ENCODE results near the gene CCDC107. TPM values are rescaled to one million over a fixed set of nuclear protein-coding genes. Genes with fewer than 3 reads are reported as not detected.

Gene CCDC107
- total RNA-seq, 1 donor from 2014 or later, result 59.2 TPM

DNA sequence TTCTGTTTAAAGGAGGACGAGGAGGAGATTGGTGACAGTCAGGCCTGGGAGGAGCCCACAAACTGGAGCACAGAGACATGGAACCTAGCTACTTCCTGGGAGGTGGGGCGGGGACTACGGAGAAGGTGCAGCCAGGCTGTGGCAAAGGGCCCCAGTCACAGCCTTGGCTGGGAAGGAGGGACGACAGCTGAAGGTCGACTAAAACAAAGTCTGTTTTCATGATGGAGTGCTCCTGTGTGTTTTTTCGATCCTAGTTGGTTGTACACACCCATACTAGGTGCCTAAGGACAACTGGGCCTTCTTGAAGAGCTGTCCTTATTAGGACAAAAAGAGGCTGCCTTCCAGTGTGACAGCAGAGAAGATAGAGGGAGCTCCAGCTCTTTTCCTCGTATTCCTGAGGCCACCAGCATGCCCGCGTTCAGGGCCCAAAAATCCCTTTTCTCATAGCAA, 2.9 kb downstream of the CCDC107 start:
- peak; percentile 52 for DNase-seq (ENCODE audit: low spot score)

DNA sequence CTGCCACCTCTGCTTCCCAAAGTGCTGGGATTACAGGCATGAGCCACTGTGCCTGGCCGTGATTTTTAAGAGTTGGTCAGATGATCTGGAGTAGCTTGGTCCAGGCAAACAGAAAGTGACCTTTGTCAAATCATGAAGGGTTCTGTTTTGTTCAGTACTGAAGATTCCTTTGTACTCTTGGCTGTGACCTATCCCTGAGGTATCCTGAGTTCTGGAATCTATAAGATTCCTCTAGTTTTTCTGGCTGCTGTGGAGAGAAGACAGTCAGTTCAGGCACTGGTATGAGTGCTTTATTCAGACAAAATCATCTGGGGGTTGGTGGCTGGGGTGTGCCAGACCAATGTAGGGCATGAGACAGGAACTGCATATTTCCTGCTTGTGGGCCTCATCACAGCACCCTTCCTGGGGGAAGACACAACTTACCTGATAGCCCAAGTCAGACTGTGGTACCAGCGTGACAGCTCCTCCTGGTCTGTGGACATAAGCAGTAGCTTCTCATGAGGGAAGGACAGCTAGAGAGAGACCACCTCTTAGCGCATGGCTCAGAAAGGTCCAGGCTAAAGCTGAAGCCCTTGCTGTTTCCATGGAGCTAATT, 3.8 kb downstream of the CCDC107 start:
- DNase-seq (ENCODE audit: low spot score), result no peak

DNA sequence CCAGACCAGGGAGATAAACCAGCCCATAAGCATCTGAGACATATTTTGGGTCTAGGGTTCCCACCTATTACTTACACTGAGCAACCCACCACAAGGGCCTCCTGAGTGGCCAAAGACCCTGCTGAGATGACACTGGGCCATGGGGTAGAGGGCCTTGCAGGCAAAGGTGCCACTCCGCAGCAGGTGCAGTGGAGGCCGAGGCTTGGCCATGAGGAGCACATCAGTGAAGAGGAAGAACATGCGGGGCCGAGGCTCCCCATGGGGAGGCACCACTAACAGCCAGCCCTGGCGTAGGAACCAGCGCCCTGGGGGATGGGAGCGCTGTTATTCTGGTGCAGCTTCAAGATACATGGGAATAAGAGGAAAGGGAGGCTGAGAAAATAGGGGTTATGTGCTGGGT, 4.3 kb downstream of the CCDC107 start:
- no peak for DNase-seq (ENCODE audit: low spot score)

DNA sequence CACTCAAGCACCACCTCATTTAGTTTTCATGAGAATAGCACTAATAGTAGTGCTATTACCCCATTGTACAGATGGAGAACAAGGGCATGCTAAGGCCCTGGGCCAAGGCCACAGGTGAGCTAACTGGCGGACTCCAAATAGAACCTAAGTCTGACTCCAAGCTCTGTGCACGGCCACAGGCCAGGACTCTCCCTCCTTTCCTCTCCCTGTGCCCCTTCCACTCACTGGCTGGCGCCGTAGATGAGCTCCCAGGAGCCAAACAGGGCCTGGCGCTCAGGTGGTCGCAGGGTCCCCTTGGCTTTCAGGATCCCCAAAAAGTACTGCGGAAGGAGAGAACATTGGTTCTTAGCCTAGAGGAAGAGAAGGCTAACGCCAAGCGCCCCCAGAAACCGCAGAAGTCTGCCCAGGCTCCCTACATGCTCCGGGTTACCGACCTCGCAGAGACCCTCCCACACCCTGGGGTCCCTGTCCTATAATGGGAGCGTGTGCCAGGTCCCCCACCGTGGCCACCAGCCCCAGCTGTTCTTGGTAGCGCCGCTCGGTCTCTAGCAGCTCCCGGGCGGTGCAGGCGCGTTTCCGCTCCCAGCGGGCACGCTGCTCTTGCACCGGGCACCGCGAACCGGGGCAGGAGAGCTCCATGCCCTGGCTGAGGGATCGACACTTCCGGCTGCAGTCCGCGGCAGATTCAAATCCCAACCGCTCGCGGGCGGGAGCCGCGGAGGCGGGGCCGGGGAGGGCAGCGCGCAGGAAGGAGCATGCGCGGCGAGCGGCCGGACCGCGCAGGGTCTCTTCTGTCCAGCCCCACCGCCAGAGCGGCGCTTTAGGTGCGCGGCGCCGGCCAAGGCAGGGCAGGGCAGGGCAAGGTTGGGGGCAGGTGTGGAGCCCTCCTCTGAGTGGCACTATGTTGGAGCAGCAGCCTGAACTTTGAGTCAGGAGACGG, 6.7 kb downstream of the CCDC107 start, which contains the start of gene ARHGEF39:
Gene ARHGEF39, minus strand, starts transcription at position 665 of the 940 bp plus-strand sequence. Its CDS starts 26 bp downstream, at position 639.
- DNase-seq (ENCODE audit: low spot score), result peak; percentile 82

DNA sequence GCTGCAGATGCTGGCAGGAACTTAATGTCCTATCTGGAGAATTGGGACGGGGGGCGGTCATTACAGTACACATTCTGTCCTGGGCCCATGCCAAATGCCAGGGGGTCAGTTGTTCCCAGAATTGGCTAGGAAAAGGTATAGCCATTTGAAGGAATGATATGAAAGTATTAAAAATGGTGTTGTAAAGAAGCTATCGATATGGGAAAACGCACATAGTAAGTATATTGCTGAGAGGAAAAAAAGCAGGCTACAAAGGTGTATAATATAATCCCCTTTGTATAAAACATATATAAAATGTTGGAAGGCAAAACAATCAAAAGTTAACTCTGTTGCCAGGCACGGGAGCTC, 7.4 kb downstream of the CCDC107 start:
- no peak for DNase-seq (ENCODE audit: low spot score)

DNA sequence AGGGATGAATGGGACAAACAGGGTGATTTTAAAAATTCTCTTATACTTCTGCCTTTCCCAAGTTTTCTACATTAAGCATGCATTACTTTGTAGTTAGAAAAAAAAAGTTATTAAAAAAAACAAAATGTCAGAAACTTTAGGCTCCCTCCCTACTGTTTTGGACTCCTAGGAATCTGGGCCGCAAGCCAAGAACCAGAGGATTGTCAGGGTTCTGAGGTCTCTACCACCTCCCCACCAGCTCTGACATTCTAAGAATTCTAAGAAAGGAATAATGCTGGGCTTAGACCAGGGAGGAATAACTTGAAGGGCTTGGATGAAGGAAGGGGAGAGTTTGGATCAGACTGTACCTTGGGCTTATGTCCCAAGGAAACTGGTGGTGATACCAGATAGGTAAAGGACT, 8.0 kb downstream of the CCDC107 start:
- no peak for DNase-seq (ENCODE audit: low spot score)

DNA sequence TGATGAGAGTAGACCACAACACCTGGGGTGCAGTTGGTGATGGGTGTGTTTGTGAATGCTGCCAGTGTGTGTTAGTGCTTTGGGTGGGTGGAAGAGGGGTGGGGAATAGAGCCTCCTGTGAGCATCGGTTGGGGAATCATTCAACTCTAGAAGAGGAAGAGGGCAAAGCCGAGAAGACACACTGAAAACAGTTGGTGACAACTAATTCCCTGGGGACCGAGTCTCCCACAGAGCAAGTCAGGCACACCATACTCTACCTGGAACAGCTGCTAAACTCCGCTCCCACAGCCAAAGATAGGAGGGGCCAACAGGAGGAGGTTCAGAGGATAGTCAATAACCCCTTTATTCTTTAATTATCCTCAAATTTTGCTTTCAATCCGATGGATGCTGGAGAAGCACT, 8.5 kb downstream of the CCDC107 start:
- DNase-seq (ENCODE audit: low spot score), result no peak

DNA sequence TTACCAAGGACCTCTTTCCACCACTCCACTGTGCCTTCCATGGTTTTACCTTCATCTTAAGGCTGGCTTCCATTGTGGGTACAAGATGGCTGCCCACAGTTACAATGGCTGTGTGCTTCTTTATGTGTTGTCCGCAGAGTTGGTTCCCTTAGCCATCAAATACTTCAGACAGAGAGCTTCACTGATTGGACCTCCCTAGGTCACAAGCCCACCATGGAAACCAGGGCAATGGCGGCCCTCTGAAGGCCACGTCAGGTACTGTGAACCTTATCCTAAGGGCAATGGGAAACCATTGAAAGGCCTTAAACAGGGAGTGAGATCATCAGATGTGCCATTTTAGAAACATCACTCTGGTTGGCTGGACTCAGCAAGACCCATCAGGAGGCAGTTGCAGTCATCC, 9.8 kb downstream of the CCDC107 start:
- DNase-seq (ENCODE audit: low spot score), result no peak

DNA sequence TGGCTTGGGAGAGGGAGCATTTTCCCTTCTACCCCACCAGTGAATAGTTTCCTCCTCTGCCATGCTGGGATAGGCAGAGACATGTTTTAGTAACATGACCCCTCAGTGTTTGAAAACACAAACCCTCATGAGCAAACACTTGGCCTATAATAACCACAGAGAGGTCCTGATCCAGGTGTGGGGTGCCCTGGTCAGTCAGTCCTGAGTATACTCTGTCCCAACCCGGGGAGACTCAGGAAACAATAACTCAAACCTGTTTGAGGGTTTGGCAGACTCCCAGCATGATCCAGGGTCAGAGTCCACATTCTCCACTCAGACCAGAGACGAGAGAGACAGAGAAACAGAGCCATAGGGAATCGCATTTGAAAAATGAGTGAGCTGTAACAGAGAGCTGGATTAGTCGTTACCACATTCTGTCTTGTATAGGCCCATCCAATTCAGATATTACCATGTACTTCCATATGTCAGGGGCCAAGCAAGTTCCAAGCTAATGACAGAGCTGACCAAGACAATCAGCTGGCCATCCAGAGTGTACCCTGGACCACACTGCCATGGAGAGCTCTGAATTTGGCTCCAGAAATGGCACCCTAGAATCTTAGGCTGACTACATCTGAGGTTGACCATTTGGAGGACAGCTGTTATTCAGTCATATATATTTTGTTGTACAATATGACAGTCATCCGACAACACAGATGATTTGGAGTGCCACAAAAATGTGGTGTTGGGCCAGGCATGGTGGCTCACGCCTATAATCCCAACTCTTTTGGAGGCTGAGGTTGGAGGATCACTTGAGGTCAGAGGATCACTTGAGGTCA, 11.4 kb downstream of the CCDC107 start:
- DNase-seq (ENCODE audit: low spot score), result peak; percentile 92

DNA sequence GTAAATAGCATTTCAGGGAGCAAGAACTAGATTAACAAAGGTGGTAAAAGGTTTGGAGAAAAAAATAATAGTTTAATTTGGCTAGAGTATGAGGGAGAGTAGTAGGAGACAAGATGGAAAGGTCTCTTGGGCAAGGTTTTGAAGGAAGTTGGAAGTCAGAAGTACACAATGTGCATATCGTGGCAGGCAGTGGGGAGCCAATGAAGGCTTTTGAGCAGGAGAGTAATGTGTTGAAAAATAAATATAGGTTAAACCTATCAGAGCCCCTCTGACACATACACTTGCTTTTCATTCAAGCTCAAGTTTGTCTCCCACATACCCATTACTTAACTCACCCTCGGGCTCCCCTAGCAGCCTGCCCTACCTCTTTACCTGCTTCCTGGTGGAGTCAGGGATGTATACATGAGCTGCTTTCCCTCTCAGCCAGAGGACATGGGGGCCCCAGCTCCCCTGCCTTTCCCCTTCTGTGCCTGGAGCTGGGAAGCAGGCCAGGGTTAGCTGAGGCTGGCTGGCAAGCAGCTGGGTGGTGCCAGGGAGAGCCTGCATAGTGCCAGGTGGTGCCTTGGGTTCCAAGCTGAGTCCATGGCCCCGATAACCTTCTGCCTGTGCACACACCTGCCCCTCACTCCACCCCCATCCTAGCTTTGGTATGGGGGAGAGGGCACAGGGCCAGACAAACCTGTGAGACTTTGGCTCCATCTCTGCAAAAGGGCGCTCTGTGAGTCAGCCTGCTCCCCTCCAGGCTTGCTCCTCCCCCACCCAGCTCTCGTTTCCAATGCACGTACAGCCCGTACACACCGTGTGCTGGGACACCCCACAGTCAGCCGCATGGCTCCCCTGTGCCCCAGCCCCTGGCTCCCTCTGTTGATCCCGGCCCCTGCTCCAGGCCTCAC, 15.3 kb downstream of the CCDC107 start, which contains the start of gene CA9:
Gene CA9, plus strand, starts transcription at position 797 of the 893 bp plus-strand sequence. Its CDS starts 32 bp downstream, at position 829.
- peak; percentile 87 for DNase-seq (ENCODE audit: low spot score)

DNA sequence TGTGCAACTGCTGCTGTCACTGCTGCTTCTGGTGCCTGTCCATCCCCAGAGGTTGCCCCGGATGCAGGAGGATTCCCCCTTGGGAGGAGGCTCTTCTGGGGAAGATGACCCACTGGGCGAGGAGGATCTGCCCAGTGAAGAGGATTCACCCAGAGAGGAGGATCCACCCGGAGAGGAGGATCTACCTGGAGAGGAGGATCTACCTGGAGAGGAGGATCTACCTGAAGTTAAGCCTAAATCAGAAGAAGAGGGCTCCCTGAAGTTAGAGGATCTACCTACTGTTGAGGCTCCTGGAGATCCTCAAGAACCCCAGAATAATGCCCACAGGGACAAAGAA, 15.9 kb downstream of the CCDC107 start:
- DNase-seq (ENCODE audit: low spot score), result no peak

DNA sequence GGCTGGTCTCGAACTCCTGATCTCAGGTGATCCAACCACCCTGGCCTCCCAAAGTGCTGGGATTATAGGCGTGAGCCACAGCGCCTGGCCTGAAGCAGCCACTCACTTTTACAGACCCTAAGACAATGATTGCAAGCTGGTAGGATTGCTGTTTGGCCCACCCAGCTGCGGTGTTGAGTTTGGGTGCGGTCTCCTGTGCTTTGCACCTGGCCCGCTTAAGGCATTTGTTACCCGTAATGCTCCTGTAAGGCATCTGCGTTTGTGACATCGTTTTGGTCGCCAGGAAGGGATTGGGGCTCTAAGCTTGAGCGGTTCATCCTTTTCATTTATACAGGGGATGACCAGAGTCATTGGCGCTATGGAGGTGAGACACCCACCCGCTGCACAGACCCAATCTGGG, 17.1 kb downstream of the CCDC107 start:
- no peak for DNase-seq (ENCODE audit: low spot score)

DNA sequence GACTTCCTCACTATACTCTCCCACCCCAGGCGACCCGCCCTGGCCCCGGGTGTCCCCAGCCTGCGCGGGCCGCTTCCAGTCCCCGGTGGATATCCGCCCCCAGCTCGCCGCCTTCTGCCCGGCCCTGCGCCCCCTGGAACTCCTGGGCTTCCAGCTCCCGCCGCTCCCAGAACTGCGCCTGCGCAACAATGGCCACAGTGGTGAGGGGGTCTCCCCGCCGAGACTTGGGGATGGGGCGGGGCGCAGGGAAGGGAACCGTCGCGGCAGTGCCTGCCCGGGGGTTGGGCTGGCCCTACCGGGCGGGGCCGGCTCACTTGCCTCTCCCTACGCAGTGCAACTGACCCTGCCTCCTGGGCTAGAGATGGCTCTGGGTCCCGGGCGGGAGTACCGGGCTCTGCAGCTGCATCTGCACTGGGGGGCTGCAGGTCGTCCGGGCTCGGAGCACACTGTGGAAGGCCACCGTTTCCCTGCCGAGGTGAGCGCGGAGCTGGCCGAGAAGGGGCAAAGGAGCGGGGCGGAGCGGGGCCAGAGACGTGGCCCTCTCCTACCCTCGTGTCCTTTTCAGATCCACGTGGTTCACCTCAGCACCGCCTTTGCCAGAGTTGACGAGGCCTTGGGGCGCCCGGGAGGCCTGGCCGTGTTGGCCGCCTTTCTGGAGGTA, 17.8 kb downstream of the CCDC107 start:
- DNase-seq (ENCODE audit: low spot score), result peak; percentile 45

DNA sequence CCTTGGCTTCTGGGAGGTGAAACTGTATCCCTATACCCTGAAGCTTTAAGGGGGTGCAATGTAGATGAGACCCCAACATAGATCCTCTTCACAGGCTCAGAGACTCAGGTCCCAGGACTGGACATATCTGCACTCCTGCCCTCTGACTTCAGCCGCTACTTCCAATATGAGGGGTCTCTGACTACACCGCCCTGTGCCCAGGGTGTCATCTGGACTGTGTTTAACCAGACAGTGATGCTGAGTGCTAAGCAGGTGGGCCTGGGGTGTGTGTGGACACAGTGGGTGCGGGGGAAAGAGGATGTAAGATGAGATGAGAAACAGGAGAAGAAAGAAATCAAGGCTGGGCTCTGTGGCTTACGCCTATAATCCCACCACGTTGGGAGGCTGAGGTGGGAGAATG, 21.0 kb downstream of the CCDC107 start:
- no peak for DNase-seq (ENCODE audit: low spot score)

DNA sequence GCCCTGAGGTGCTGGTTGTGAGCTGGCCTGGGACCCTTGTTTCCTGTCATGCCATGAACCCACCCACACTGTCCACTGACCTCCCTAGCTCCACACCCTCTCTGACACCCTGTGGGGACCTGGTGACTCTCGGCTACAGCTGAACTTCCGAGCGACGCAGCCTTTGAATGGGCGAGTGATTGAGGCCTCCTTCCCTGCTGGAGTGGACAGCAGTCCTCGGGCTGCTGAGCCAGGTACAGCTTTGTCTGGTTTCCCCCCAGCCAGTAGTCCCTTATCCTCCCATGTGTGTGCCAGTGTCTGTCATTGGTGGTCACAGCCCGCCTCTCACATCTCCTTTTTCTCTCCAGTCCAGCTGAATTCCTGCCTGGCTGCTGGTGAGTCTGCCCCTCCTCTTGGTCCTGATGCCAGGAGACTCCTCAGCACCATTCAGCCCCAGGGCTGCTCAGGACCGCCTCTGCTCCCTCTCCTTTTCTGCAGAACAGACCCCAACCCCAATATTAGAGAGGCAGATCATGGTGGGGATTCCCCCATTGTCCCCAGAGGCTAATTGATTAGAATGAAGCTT, 21.8 kb downstream of the CCDC107 start:
- no peak for DNase-seq (ENCODE audit: low spot score)

DNA sequence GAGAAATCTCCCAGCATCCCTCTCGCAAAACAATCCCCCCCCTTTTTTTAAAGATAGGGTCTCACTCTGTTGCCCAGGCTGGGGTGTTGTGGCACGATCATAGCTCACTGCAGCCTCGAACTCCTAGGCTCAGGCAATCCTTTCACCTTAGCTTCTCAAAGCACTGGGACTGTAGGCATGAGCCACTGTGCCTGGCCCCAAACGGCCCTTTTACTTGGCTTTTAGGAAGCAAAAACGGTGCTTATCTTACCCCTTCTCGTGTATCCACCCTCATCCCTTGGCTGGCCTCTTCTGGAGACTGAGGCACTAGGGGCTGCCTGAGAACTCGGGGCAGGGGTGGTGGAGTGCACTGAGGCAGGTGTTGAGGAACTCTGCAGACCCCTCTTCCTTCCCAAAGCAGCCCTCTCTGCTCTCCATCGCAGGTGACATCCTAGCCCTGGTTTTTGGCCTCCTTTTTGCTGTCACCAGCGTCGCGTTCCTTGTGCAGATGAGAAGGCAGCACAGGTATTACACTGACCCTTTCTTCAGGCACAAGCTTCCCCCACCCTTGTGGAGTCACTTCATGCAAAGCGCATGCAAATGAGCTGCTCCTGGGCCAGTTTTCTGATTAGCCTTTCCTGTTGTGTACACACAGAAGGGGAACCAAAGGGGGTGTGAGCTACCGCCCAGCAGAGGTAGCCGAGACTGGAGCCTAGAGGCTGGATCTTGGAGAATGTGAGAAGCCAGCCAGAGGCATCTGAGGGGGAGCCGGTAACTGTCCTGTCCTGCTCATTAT, 22.4 kb downstream of the CCDC107 start:
- no peak for DNase-seq (ENCODE audit: low spot score)

DNA sequence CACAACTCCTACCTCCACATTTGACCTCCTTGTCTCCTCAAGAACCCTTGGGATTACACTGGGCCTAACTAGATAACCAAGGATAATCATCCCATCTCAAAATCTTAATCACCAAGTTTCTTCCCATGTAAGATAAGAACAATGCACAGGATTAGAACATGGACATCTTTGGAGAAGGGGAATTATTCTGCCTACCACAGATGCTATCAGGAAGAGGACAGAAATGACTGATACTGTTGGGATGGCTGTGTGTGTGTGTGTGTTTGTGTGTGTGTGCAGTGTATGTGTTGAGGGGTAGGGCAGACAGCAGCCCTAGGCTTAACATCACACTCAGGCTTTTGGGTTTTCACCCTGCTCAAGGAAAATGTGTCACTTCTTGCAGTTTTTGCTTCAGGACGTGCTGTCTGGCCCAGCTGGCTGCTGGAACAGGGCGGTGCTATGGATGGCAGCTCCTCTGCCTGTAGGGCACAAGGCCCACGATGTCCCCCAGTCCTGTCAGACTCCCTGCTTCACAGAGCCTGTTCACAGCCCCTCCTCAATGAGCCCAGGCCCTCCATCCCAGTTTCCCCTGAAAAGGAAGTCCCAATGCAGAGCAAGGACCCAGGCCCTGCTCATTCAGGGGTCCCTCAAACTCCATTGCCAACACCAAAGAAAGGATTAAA, 23.4 kb downstream of the CCDC107 start:
- DNase-seq (ENCODE audit: low spot score), result no peak

DNA sequence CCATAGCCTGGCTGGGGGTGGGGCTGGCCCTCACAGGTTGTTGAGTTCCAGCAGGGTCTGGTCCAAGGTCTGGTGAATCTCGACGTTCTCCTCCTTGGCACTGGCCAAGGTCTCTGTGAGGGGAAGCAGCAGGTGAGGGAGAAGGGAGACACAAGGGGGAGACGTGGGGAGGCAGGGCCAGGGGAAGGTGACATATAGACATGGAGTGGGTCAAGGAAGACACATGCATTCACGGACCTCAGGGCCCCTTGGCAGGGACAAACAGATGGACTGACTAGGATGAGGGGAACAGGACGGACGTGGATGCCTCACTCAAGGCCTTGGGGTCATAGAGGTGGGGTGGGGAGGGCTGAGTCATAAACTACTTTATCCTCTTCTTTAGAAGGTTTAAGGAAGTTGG, 24.0 kb downstream of the CCDC107 start:
- no peak for DNase-seq (ENCODE audit: low spot score)
